ENCODE measurements around the gene HECTD4.

DNA sequence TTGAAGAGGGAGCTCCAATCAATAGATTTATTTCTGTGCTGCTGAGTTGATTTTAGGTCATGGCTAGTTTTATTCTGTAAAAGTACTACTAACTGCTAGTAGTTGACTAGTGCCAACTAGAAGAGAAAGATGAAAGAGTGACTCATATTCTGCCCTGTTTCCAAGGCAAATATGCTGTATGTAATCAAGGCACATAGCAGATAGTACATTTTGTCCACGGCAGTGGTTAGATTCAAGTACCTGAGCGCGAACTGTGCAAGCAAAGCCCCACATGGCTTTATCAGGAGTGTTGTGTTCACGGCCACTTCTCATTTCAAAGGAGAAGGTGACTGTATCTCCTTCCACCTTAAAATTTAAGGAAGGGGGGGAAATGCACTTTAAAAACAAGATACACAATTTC, 130.0 kb downstream of the HECTD4 start:
- TF ChIP-seq, protein P1, sequence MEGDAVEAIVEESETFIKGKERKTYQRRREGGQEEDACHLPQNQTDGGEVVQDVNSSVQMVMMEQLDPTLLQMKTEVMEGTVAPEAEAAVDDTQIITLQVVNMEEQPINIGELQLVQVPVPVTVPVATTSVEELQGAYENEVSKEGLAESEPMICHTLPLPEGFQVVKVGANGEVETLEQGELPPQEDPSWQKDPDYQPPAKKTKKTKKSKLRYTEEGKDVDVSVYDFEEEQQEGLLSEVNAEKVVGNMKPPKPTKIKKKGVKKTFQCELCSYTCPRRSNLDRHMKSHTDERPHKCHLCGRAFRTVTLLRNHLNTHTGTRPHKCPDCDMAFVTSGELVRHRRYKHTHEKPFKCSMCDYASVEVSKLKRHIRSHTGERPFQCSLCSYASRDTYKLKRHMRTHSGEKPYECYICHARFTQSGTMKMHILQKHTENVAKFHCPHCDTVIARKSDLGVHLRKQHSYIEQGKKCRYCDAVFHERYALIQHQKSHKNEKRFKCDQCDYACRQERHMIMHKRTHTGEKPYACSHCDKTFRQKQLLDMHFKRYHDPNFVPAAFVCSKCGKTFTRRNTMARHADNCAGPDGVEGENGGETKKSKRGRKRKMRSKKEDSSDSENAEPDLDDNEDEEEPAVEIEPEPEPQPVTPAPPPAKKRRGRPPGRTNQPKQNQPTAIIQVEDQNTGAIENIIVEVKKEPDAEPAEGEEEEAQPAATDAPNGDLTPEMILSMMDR (conservative IDR thresholded peaks at IDR 0.05 in 1 of 2, IDR thresholded peaks at IDR 0.05 in 1 of 2; ENCODE audit: extremely low read depth in 1 of 2, insufficient read depth in 1 of 2, low read depth in 1 of 2, low read length in 2 of 2) = no peak
- no peak for TF ChIP-seq EZH2 (IDR thresholded peaks at IDR 0.05; ENCODE audit: borderline replicate concordance, low read length)
